Tibial artery (tissue), 4 donors: Measurements from ENCODE around the gene SCFD2.
A peak's percentile ranks its signal among the peaks of the same experiment; 100 is the strongest.

Experiments used
- DNase-seq, 2 donors: peaks; one replicate each; pipeline ENCODE4 v3.0.0-alpha.2; 2019
- H3K27ac ChIP-seq, 2 donors: fragments of 200-600 bp; sonication (generic) in 1 of 2; 1 replicate in 1 of 2; 2 replicates in 1 of 2; pipeline ENCODE4 v1.5.1; 2018 to 2019; ENCODE audit warnings: mild to moderate bottlenecking in 1 of 2
- H3K27me3 ChIP-seq, 2 donors: fragments of 200-600 bp; sonication (generic) in 1 of 2; one replicate each; pipeline versions ENCODE4 v1.5.1 to v1.6.0; 2016 to 2019
- H3K36me3 ChIP-seq, 3 donors: fragments of 200-600 bp; sonication (generic) in 2 of 3; one replicate each; pipeline ENCODE4 v1.5.1; 2016 to 2019; ENCODE audit warnings: mild to moderate bottlenecking in 2 of 3
- H3K4me1 ChIP-seq, 4 donors: fragments of 200-600 bp; sonication (generic) in 2 of 4; 1 replicate in 3 of 4; 2 replicates in 1 of 4; pipeline ENCODE4 v1.5.1; 2016 to 2019
- H3K4me3 ChIP-seq, 2 donors: fragments of 200-600 bp; sonication (generic) in 1 of 2; 1 replicate in 1 of 2; 2 replicates in 1 of 2; pipeline ENCODE4 v1.5.1; 2018 to 2019; ENCODE audit warnings: mild to moderate bottlenecking in 2 of 2
- H3K9me3 ChIP-seq, 3 donors: fragments of 200-600 bp; sonication (generic) in 1 of 3; one replicate each; pipeline ENCODE4 v1.5.1; 2016 to 2019
- intact Hi-C: fragments of 100-400 bp; cut with DNase I; formaldehyde crosslinking; loops from one replicate; pipeline ENCODE4 v1.15.0; 2023; ENCODE audit warnings: low total_unique reads
- TF ChIP-seq, protein P1 (sequence below), 2 experiments: fragments of 200-600 bp in 1 of 2; fragments of 450-650 bp in 1 of 2; IDR thresholded peaks; one replicate each; pipeline ENCODE4 v1.5.1; 2017 to 2019; ENCODE audit warnings: antibody characterized with exemption in 2 of 2, mild to moderate bottlenecking in 1 of 2, moderate library complexity in 1 of 2

SCFD2 gene

DNA sequence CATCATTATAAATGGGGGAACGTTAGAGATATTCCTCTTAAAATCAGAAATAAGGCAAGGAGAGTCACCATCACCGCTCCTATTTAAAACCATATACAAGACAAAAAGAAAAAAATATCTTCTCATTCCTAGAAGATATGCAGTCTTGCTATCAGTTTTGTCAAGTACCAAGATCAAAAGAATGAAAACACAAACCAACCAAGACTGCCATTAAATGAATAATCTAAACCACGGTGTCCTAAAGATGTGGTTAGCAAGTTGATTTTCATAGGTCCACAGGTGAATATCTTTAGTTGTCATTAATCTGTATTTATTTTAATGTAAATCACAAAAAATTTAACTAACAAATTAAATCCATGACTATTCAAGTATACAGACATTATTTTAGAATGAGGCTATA is 39.3 kb downstream of the SCFD2 start:
- H3K27me3 ChIP-seq = no peaks in the 10 kb centered on the region
- H3K27ac ChIP-seq = no peak overlapping the region
- H3K4me3 ChIP-seq = no peak overlapping the region
- TF ChIP-seq, protein P1, sequence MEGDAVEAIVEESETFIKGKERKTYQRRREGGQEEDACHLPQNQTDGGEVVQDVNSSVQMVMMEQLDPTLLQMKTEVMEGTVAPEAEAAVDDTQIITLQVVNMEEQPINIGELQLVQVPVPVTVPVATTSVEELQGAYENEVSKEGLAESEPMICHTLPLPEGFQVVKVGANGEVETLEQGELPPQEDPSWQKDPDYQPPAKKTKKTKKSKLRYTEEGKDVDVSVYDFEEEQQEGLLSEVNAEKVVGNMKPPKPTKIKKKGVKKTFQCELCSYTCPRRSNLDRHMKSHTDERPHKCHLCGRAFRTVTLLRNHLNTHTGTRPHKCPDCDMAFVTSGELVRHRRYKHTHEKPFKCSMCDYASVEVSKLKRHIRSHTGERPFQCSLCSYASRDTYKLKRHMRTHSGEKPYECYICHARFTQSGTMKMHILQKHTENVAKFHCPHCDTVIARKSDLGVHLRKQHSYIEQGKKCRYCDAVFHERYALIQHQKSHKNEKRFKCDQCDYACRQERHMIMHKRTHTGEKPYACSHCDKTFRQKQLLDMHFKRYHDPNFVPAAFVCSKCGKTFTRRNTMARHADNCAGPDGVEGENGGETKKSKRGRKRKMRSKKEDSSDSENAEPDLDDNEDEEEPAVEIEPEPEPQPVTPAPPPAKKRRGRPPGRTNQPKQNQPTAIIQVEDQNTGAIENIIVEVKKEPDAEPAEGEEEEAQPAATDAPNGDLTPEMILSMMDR (IDR thresholded peaks at IDR 0.05) = no peak
- no peaks in the 10 kb centered on the region for H3K36me3 ChIP-seq
- peaks cover 0 to 7% (median 4%) of the 10 kb centered on the region in 4 donors for H3K4me1 ChIP-seq
- intact Hi-C loops = no loop called here
- H3K9me3 ChIP-seq = no peaks in the 10 kb centered on the region
- no peak for DNase-seq

DNA sequence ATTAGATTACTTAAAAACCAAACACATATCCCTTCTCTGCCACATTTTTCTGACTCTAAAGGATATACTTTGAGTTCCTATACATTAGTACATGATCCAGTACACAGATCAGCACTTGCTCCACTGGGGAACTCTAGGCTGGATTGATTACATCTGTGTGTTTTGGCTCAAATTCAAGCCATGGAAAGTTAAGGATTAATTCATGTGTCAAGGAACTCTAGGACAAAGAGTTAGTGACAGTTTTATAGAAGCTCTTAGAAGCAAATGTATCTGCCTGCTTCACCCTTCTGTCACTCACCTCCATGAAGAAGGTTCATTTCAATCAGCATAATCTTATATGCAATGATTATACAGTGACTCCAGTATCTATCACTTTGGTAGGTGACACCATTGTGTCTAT is 43.2 kb downstream of the SCFD2 start:
- TF ChIP-seq, protein P1 (IDR thresholded peaks at IDR 0.05) = no peak
- intact Hi-C loops = no loop called here
- DNase-seq = no peak
- H3K4me1 ChIP-seq = peaks cover 0 to 23% (median 9%) of the 10 kb centered on the region in 4 donors
- no peaks in the 10 kb centered on the region for H3K27me3 ChIP-seq
- no peak overlapping the region for H3K27ac ChIP-seq
- H3K9me3 ChIP-seq = no peaks in the 10 kb centered on the region
- H3K4me3 ChIP-seq = no peak overlapping the region
- no peaks in the 10 kb centered on the region for H3K36me3 ChIP-seq

DNA sequence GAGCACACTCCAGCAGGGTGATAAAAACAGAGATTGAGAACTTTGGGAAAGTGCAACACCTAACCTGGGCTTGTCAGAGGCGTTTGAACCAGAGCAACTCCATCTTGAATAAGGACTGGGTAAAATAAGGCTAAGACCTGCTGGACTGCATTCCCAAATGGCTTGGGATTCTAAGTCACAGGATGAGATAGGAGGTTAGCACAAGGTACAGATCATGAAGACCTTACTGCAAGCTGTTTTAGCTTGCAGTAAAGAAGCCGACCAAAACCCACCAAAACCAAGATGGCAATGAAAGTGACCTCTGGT is 43.9 kb downstream of the SCFD2 start:
- H3K4me1 ChIP-seq = peaks cover 0 to 23% (median 9%) of the 10 kb centered on the region in 4 donors
- no peaks in the 10 kb centered on the region for H3K9me3 ChIP-seq
- no peaks in the 10 kb centered on the region for H3K36me3 ChIP-seq
- TF ChIP-seq, protein P1 (IDR thresholded peaks at IDR 0.05) = no peak
- H3K27ac ChIP-seq = peak overlapping the region; percentile 60 to 70
- DNase-seq = no peak
- intact Hi-C loops = no loop called here
- H3K27me3 ChIP-seq = no peaks in the 10 kb centered on the region
- no peak overlapping the region for H3K4me3 ChIP-seq

DNA sequence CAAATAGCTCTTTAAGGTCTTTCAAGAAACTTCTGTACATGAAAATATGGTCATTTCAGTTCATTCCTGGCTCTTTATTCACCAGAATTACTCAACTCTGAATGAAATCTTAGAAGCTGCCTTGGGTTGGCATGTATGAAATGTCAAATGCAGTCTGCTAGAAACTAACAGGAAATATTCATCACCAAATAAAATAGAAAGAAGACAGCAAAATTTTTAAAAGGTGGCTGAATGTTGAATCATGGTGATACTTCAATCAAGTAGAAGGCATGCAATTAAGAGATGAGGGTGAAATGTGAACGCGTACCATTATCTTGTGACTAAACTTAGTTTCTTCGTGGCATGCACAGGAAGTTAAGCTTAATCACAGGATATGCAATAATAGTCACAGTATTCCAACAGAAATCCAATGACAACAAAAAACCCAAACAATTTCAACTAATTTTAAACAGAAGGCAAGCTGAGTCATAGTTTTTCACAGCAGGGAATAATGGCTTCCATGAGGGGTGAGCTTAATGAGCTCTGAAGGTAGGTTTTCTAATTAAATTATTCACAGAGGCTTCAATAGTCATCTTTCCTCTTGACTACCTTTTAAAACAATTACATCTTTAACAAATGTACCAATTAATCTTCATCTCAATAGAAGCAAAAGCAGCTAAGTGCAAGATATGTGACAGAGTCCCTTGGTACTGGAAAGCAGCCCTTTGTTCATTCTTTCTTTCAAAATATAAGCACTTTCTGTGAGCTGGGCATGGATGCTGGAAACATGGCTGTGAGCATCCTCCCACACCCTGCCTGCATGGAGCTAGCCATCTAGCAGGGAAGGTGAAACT is 44.5 kb downstream of the SCFD2 start:
- intact Hi-C loops = no loop called here
- DNase-seq = no peak
- Histone ChIP-seq H3K9me3 (no peaks in the 10 kb centered on the region), H3K4me1 (peaks cover 0 to 23% (median 9%) of the 10 kb centered on the region in 4 donors), H3K27ac (peak overlapping the region; percentile 60 to 70), H3K27me3 (no peaks in the 10 kb centered on the region), H3K4me3 (peak overlapping the region in 1 of 2 donors; percentile 20), H3K36me3 (no peaks in the 10 kb centered on the region)
- TF ChIP-seq, protein P1 (IDR thresholded peaks at IDR 0.05) = no peak

DNA sequence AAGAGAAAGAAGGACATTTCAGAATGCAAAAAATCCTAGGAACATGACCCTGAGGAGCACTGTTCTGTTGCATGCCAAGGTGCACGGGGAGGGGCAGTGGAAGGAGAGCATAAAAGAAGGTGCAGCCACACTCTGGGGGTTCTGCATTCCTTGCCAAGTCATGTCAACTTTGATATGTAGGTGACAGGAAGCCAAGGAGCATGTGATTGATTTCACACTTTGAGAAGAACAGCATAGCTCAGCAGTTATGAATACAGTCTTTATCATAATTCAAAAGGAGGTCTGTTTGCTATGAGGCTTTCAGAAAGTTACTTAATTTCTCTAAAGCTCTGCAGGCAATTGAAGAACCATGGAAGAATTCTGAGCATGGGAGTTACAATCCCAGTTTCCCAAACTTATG is 50.6 kb downstream of the SCFD2 start:
- H3K4me3 ChIP-seq = no peak overlapping the region
- intact Hi-C loops = no loop called here
- no peaks in the 10 kb centered on the region for H3K27me3 ChIP-seq
- H3K27ac ChIP-seq = no peak overlapping the region
- H3K4me1 ChIP-seq = peaks cover 0 to 4% (median under 1%) of the 10 kb centered on the region in 4 donors
- peaks cover 0 to 6% (median 0%) of the 10 kb centered on the region in 3 donors for H3K36me3 ChIP-seq
- H3K9me3 ChIP-seq = no peaks in the 10 kb centered on the region
- no peak for DNase-seq
- TF ChIP-seq, protein P1 (IDR thresholded peaks at IDR 0.05) = no peak
